GM19328 (cell line): Measurements from ENCODE around the gene PDCD6IP.
"Not testable (repeated sequence)": the region's sequence is repeated elsewhere in the genome, so short reads cannot be mapped to it uniquely, and the experiment has no call there.

ENCODE experiments used
- ATAC-seq: cut with Tn5 transposase; IDR thresholded peaks from one replicate; pipeline ENCODE4 v1.9.1; 2021; ENCODE audit warnings: mild to moderate bottlenecking, moderate library complexity; ENCODE audit not compliant: unreplicated experiment

PDCD6IP gene

GRCh38 chr3:33848624-33849347 lies 50.4 kb downstream of the PDCD6IP start:
- no peak for ATAC-seq

- ATAC-seq = not testable (repeated sequence)
Measured at GRCh38 chr3:33850599-33850998, 52.2 kb downstream of the PDCD6IP start.

- ATAC-seq = not testable (repeated sequence)
Measured at GRCh38 chr3:33855407-33855806, 57.0 kb downstream of the PDCD6IP start.

GRCh38 chr3:33855884-33856546 lies 57.6 kb downstream of the PDCD6IP start:
- ATAC-seq = no peak

GRCh38 chr3:33857701-33858100 lies 59.3 kb downstream of the PDCD6IP start:
- not testable (repeated sequence) for ATAC-seq

- no peak for ATAC-seq
Measured at GRCh38 chr3:33858131-33858530, 59.7 kb downstream of the PDCD6IP start.

GRCh38 chr3:33860373-33861050 lies 62.1 kb downstream of the PDCD6IP start:
- no peak for ATAC-seq

- no peak for ATAC-seq
Measured at GRCh38 chr3:33865133-33865532, 66.7 kb downstream of the PDCD6IP start.

- ATAC-seq = no peak
Measured at GRCh38 chr3:33868309-33868708, 69.9 kb downstream of the PDCD6IP start.

- ATAC-seq = no peak
Measured at GRCh38 chr3:33869977-33870376, 71.5 kb downstream of the PDCD6IP start.

GRCh38 chr3:33874815-33875214 lies 76.4 kb downstream of the PDCD6IP start:
- no peak for ATAC-seq

GRCh38 chr3:33875680-33876079 lies 77.2 kb downstream of the PDCD6IP start:
- ATAC-seq = no peak

GRCh38 chr3:33877187-33877586 lies 78.8 kb downstream of the PDCD6IP start:
- ATAC-seq = no peak

GRCh38 chr3:33879540-33879939 lies 81.1 kb downstream of the PDCD6IP start:
- ATAC-seq = no peak

- ATAC-seq = no peak
Measured at GRCh38 chr3:33881156-33882064, 83.0 kb downstream of the PDCD6IP start.

- no peak for ATAC-seq
Measured at GRCh38 chr3:33882296-33882695, 83.9 kb downstream of the PDCD6IP start.

- ATAC-seq = no peak
Measured at GRCh38 chr3:33883538-33883950, 85.1 kb downstream of the PDCD6IP start.

- no peak for ATAC-seq
Measured at GRCh38 chr3:33883951-33884561, 85.6 kb downstream of the PDCD6IP start.

- no peak for ATAC-seq
Measured at GRCh38 chr3:33884701-33885100, 86.3 kb downstream of the PDCD6IP start.

GRCh38 chr3:33885496-33885895 lies 87.1 kb downstream of the PDCD6IP start:
- no peak for ATAC-seq
